Keratinocyte (primary cell): Measurements from ENCODE around the gene KRT3. TPM values are rescaled to one million over a fixed set of nuclear protein-coding genes. Genes with fewer than 3 reads are reported as not detected.

Experiments used
- DNase-seq: peaks from one replicate; pipeline ENCODE4 v3.0.0-alpha.2; 2011; ENCODE audit warnings: low read depth, missing footprints, low spot score
- FAIRE-seq: peaks from 2 replicates; lab custom pipeline; 2011; peaks lifted over from hg19 to GRCh38; lab: Jason Lieb, UNC
- H2AFZ ChIP-seq: 2 replicates; pipeline ENCODE4 v1.6.0; 2012; ENCODE audit warnings: low read length, control low read depth, inconsistent platforms; ENCODE audit not compliant: control insufficient read depth
- H3K27ac ChIP-seq: 2 replicates; pipeline ENCODE4 v1.5.1; 2011; ENCODE audit warnings: low read length; ENCODE audit not compliant: control insufficient read depth, insufficient read depth
- H3K27me3 ChIP-seq: 3 replicates; pipeline ENCODE4 v1.6.0; 2011; ENCODE audit warnings: low read length; ENCODE audit not compliant: control insufficient read depth, insufficient read depth; ENCODE audit errors: extremely low read depth
- H3K36me3 ChIP-seq, 2 experiments: 2 replicates in 1 of 2; 3 replicates in 1 of 2; pipeline ENCODE4 v1.5.1; 2011; ENCODE audit warnings: low read length in 2 of 2, mild to moderate bottlenecking in 1 of 2; ENCODE audit not compliant: control insufficient read depth in 2 of 2, insufficient read depth in 2 of 2; ENCODE audit errors: extremely low read depth in 1 of 2
- H3K4me1 ChIP-seq: 3 replicates; pipeline ENCODE4 v1.5.1; 2011; ENCODE audit warnings: low read length; ENCODE audit not compliant: control insufficient read depth, insufficient read depth; ENCODE audit errors: extremely low read depth
- H3K4me2 ChIP-seq: 3 replicates; pipeline ENCODE4 v1.6.0; 2011; ENCODE audit warnings: low read depth, low read length; ENCODE audit not compliant: control insufficient read depth, insufficient read depth; ENCODE audit errors: extremely low read depth
- H3K4me3 ChIP-seq, 3 experiments: fragments of 200-600 bp in 1 of 3; sonication (generic) in 1 of 3; 2 replicates in 2 of 3; 3 replicates in 1 of 3; pipeline ENCODE4 v1.5.1; 2011 to 2016; ENCODE audit warnings: low read length in 3 of 3, mild to moderate bottlenecking in 3 of 3, control low read depth in 2 of 3, inconsistent platforms in 1 of 3, low read depth in 1 of 3, mixed read lengths in 1 of 3, mixed run types in 1 of 3, moderate library complexity in 1 of 3; ENCODE audit not compliant: control insufficient read depth in 2 of 3, insufficient read depth in 2 of 3; ENCODE audit errors: extremely low read depth in 1 of 3
- H3K79me2 ChIP-seq: 2 replicates; pipeline ENCODE4 v1.6.0; 2012; ENCODE audit warnings: low read length; ENCODE audit not compliant: control insufficient read depth, insufficient read depth
- H3K9ac ChIP-seq: 3 replicates; pipeline ENCODE4 v1.6.0; 2011; ENCODE audit warnings: low read length; ENCODE audit not compliant: control insufficient read depth, insufficient read depth; ENCODE audit errors: extremely low read depth
- H3K9me1 ChIP-seq: 3 replicates; pipeline ENCODE4 v1.6.0; 2011; ENCODE audit warnings: low read length; ENCODE audit not compliant: control insufficient read depth, insufficient read depth; ENCODE audit errors: extremely low read depth
- H3K9me3 ChIP-seq: 2 replicates; pipeline ENCODE4 v1.5.1; 2012; ENCODE audit warnings: low read depth, low read length; ENCODE audit not compliant: control insufficient read depth
- H4K20me1 ChIP-seq: 3 replicates; pipeline ENCODE4 v1.6.0; 2011; ENCODE audit warnings: low read length; ENCODE audit not compliant: control insufficient read depth, insufficient read depth; ENCODE audit errors: extremely low read depth
- EZH2 ChIP-seq: IDR thresholded peaks from one replicate; pipeline ENCODE4 v1.6.1; 2012; ENCODE audit warnings: inconsistent platforms, mild to moderate bottlenecking, low read length, moderate library complexity
- dilution Hi-C: fragments of 300-500 bp; cut with MboI; formaldehyde crosslinking; loops from one replicate; pipeline ENCODE4 v1.7.0; 2020; ENCODE audit warnings: low sequenced_read_pairs; ENCODE audit not compliant: extremely low pct_ligation_motif_present
- polyA plus RNA-seq, 5 experiments: library from polyadenylated mRNA; depleted of rRNA in 3 of 5; stranded (reverse) in 3 of 5; stranded (forward) in 1 of 5; unstranded in 1 of 5; fragments of >200 nt; gene quantifications; 1 replicate in 1 of 5; 2 replicates in 3 of 5; 3 replicates in 1 of 5; pipeline versions ENCODE4 v1.2.1 to v1.2.3, GENCODE V29; 2011 to 2012; ENCODE audit warnings: missing spikeins in 2 of 5, low read depth in 1 of 5, low replicate concordance in 1 of 5
- TF ChIP-seq, protein P1 (sequence below), 3 experiments: IDR thresholded peaks in 1 of 3; conservative IDR thresholded peaks in 1 of 3; optimal IDR thresholded peaks in 1 of 3; 2 replicates in 2 of 3; 3 replicates in 1 of 3; pipeline versions ENCODE3 to v1.5.1; 2011; ENCODE audit warnings: low read length in 3 of 3, mild to moderate bottlenecking in 3 of 3, moderate library complexity in 2 of 3, control low read depth in 1 of 3, inconsistent platforms in 1 of 3; ENCODE audit not compliant: insufficient read depth in 2 of 3; ENCODE audit errors: extremely low read depth in 1 of 3

The KRT3 gene
- polyA plus RNA-seq, 1 donor (not counting 4 experiments of a cell fraction or from before 2014, with no cell fraction given): 0.29 TPM

DNA sequence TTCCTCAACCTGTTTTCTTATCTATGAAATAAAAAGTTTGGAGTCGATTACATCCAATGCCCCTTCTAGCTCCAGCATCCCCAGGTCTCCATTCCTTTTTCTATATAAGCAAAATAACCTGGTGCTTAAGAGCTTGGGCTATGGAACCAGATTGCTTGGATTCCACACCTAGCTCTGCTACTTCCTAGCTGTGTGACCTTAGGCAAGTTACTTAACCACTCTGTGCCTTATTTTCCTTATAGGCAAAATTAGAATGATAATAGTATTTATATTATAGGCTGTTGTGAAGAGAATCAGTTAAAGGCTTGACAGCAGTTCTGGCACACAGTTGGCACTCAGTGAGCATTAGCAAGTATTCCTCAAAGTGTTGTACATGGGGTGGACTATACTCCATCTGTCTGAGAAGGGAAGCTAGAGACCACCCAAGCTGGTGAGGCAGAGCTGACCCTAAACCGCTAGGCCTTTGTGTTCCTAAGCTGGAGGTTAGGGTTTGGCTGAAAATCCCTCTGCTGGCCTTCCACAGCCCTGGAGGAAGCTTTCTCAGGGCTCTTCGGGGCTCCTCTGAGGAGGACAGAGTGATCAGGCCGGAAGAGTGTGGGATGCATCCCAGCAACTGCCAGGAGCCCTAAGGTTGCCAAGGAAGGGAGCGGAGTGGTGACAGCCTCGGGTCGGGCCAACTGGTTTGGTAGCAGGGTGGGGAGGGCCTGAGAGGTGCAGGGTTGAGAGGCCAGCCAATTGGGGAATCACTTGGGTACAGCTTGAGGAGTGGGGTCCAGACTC lies 24.0 kb upstream of the KRT3 start:
- Histone ChIP-seq H3K79me2 (no peaks in the 10 kb centered on the region), H3K9ac (no peak overlapping the region), H3K27ac (no peak overlapping the region), H4K20me1 (peaks cover 4% of the 10 kb centered on the region), H3K4me2 (no peak overlapping the region), H2AFZ (no peak overlapping the region), H3K4me1 (no peaks in the 10 kb centered on the region), H3K9me1 (no peaks in the 10 kb centered on the region), H3K27me3 (peaks cover 29% of the 10 kb centered on the region), H3K36me3 (no peaks in the 10 kb centered on the region), H3K9me3 (no peaks in the 10 kb centered on the region), H3K4me3 (no peak overlapping the region)
- DNase-seq (no peak), FAIRE-seq (no peak)
- dilution Hi-C loops: no loop called here
- no peak for TF ChIP-seq EZH2
- TF ChIP-seq, protein P1, sequence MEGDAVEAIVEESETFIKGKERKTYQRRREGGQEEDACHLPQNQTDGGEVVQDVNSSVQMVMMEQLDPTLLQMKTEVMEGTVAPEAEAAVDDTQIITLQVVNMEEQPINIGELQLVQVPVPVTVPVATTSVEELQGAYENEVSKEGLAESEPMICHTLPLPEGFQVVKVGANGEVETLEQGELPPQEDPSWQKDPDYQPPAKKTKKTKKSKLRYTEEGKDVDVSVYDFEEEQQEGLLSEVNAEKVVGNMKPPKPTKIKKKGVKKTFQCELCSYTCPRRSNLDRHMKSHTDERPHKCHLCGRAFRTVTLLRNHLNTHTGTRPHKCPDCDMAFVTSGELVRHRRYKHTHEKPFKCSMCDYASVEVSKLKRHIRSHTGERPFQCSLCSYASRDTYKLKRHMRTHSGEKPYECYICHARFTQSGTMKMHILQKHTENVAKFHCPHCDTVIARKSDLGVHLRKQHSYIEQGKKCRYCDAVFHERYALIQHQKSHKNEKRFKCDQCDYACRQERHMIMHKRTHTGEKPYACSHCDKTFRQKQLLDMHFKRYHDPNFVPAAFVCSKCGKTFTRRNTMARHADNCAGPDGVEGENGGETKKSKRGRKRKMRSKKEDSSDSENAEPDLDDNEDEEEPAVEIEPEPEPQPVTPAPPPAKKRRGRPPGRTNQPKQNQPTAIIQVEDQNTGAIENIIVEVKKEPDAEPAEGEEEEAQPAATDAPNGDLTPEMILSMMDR (optimal IDR thresholded peaks at IDR 0.05 in 1 of 3, IDR thresholded peaks at IDR 0.05 in 1 of 3, conservative IDR thresholded peaks at IDR 0.05 in 1 of 3; ENCODE audit: extremely low read depth in 1 of 3, insufficient read depth in 2 of 3, low read length in 3 of 3): no peak

GRCh38 chr12:52818887-52819420 lies 23.0 kb upstream of the KRT3 start:
- Histone ChIP-seq H3K27ac (no peak overlapping the region), H4K20me1 (peaks cover 4% of the 10 kb centered on the region), H3K27me3 (peaks cover 29% of the 10 kb centered on the region), H3K79me2 (no peaks in the 10 kb centered on the region), H3K4me1 (no peaks in the 10 kb centered on the region), H3K9me3 (no peaks in the 10 kb centered on the region), H3K9me1 (no peaks in the 10 kb centered on the region), H3K9ac (no peak overlapping the region), H3K4me2 (no peak overlapping the region), H2AFZ (no peak overlapping the region), H3K36me3 (no peaks in the 10 kb centered on the region), H3K4me3 (no peak overlapping the region)
- FAIRE-seq (no peak), DNase-seq (no peak)
- dilution Hi-C loops: no loop called here
- TF ChIP-seq EZH2: no peak
- TF ChIP-seq, protein P1 (optimal IDR thresholded peaks at IDR 0.05 in 1 of 3, IDR thresholded peaks at IDR 0.05 in 1 of 3, conservative IDR thresholded peaks at IDR 0.05 in 1 of 3; ENCODE audit: extremely low read depth in 1 of 3, insufficient read depth in 2 of 3, low read length in 3 of 3): no peak
